Measurements from ENCODE around the gene TNXB.
"Not testable (repeated sequence)": the region's sequence is repeated elsewhere in the genome, so short reads cannot be mapped to it uniquely, and the experiment has no call there.

GRCh38 chr6:32041385-32041784 lies 67.8 kb downstream of the TNXB start:
- TF ChIP-seq CTCF, POLR2A (IDR thresholded peaks at IDR 0.05): not testable (repeated sequence)
